WTC11 (cell line): ENCODE data around the gene MYH14. TPM values are rescaled to one million over a fixed set of nuclear protein-coding genes. Genes with fewer than 3 reads are reported as not detected.

Source experiments
- ATAC-seq: fragments of 200-7000 bp; cut with Tn5 transposase; 2 replicates; pipeline ENCODE4 v1.10.0; 2021; ENCODE audit warnings: mild to moderate bottlenecking, moderate library complexity
- CTCF ChIA-PET: fragments of 300-600 bp; sonication (Branson Sonifier 250); formaldehyde crosslinking; loops from one replicate; lab custom pipeline; 2021; ENCODE audit warnings: antibody characterized with exemption; lab: Charles Lee
- POLR2A ChIA-PET: fragments of 350-600 bp; sonication (Branson Sonifier 250); formaldehyde crosslinking; loops from one replicate; lab custom pipeline; 2021; ENCODE audit warnings: antibody characterized with exemption; lab: Charles Lee
- DNase-seq: peaks from one replicate; pipeline ENCODE4 v3.0.0; 2021; ENCODE audit warnings: low spot score
- H3K27ac Mint-ChIP-seq: 2 replicates; pipeline ENCODE4 v1.8.0; 2021; ENCODE audit warnings: mixed read lengths
- H3K27me3 Mint-ChIP-seq: 2 replicates; pipeline ENCODE4 v1.8.0; 2021; ENCODE audit warnings: low read depth, mild to moderate bottlenecking, moderate library complexity, mixed read lengths
- H3K36me3 Mint-ChIP-seq: 2 replicates; pipeline ENCODE4 v1.8.0; 2021; ENCODE audit warnings: mixed read lengths
- H3K4me1 Mint-ChIP-seq: 2 replicates; pipeline ENCODE4 v1.8.0; 2022; ENCODE audit warnings: mixed read lengths
- H3K4me3 Mint-ChIP-seq: 2 replicates; pipeline ENCODE4 v1.8.0; 2021; ENCODE audit warnings: mild to moderate bottlenecking, moderate library complexity, mixed read lengths
- H3K9me3 Mint-ChIP-seq: 2 replicates; pipeline ENCODE4 v1.8.0; 2021; ENCODE audit warnings: mixed read lengths
- CBFB ChIP-seq: sonication (generic); formaldehyde crosslinking; IDR thresholded peaks from 2 replicates; pipeline ENCODE4 v1.8.1; 2022; ENCODE audit warnings: mild to moderate bottlenecking, low read depth, missing genetic modification reagents
- ELF4 ChIP-seq: sonication (generic); formaldehyde crosslinking; IDR thresholded peaks from 2 replicates; pipeline ENCODE4 v1.8.1; 2022; ENCODE audit warnings: low read depth, mild to moderate bottlenecking, moderate library complexity, missing genetic modification reagents
- ERG ChIP-seq: fragments of 250-450 bp; sonication (Bioruptor Pico); IDR thresholded peaks from 2 replicates; pipeline ENCODE4 v1.8.0; 2021; ENCODE audit warnings: mild to moderate bottlenecking
- FOXJ3 ChIP-seq: sonication (generic); formaldehyde crosslinking; IDR thresholded peaks from 2 replicates; pipeline ENCODE4 v1.9.0; 2021; ENCODE audit warnings: missing genetic modification reagents, mild to moderate bottlenecking, borderline replicate concordance
- GABPB1 ChIP-seq: sonication (generic); formaldehyde crosslinking; IDR thresholded peaks from 2 replicates; pipeline ENCODE4 v1.8.1; 2023; ENCODE audit warnings: mild to moderate bottlenecking, missing genetic modification reagents
- GRHL2 ChIP-seq: fragments of 250-450 bp; sonication (Bioruptor Pico); IDR thresholded peaks from 2 replicates; pipeline ENCODE4 v1.8.0; 2022; ENCODE audit warnings: mild to moderate bottlenecking, moderate library complexity; ENCODE audit not compliant: insufficient replicate concordance, severe bottlenecking
- GTF2I ChIP-seq: fragments of 250-450 bp; sonication (Bioruptor Pico); conservative IDR thresholded peaks from 2 replicates; pipeline ENCODE4 v1.4.0; 2021; ENCODE audit warnings: mild to moderate bottlenecking
- HMGXB4 ChIP-seq: sonication (generic); formaldehyde crosslinking; IDR thresholded peaks from 2 replicates; pipeline ENCODE4 v1.8.1; 2023; ENCODE audit warnings: mild to moderate bottlenecking, moderate library complexity, missing genetic modification reagents
- MLX ChIP-seq: sonication (generic); formaldehyde crosslinking; IDR thresholded peaks from 2 replicates; pipeline ENCODE4 v1.8.1; 2023; ENCODE audit warnings: mild to moderate bottlenecking, missing genetic modification reagents, moderate library complexity
- NR1H2 ChIP-seq: sonication (generic); formaldehyde crosslinking; IDR thresholded peaks from 2 replicates; pipeline ENCODE4 v1.9.0; 2021; ENCODE audit warnings: mild to moderate bottlenecking, moderate library complexity, missing genetic modification reagents
- SP1 ChIP-seq: sonication (generic); formaldehyde crosslinking; conservative IDR thresholded peaks from 2 replicates; pipeline ENCODE4 v1.8.1; 2022; ENCODE audit warnings: missing genetic modification reagents
- ZMAT4 ChIP-seq: fragments of 250-450 bp; sonication (Bioruptor Pico); IDR thresholded peaks from 2 replicates; pipeline ENCODE4 v1.9.0; 2021; ENCODE audit warnings: mild to moderate bottlenecking
- ZNF232 ChIP-seq: sonication (generic); formaldehyde crosslinking; IDR thresholded peaks from 2 replicates; pipeline ENCODE4 v1.8.0; 2022; ENCODE audit warnings: mild to moderate bottlenecking, missing genetic modification reagents
- ZNF425 ChIP-seq: fragments of 250-450 bp; sonication (Bioruptor Pico); conservative IDR thresholded peaks from 2 replicates; pipeline ENCODE4 v1.9.0; 2021; ENCODE audit warnings: mild to moderate bottlenecking
- ZNF532 ChIP-seq: fragments of 250-450 bp; sonication (Bioruptor Pico); IDR thresholded peaks from 2 replicates; pipeline ENCODE4 v1.9.0; 2021; ENCODE audit warnings: mild to moderate bottlenecking, borderline replicate concordance
- total RNA-seq: library from RNA; stranded (reverse); gene quantifications from 3 replicates; pipeline ENCODE4 v1.2.3, GENCODE V29; 2021

The MYH14 gene
- total RNA-seq, 1 experiment from 2014 or later: 25.8 TPM

- Mint-ChIP-seq H3K9me3 (no peaks in the 10 kb centered on the region), H3K27ac (no peak overlapping the region), H3K4me1 (peaks cover 10% of the 10 kb centered on the region), H3K36me3 (0 out of 2 replicates have a peak, but pooled peaks cover under 1% of the 10 kb centered on the region), H3K27me3 (no peaks in the 10 kb centered on the region), H3K4me3 (no peak overlapping the region)
- ATAC-seq (no peak), DNase-seq (no peak)
- no peak for TF ChIP-seq FOXJ3 (CRISPR knock-in tag)
- no peak for TF ChIP-seq ZNF425
- TF ChIP-seq NR1H2 (CRISPR knock-in tag): no peak
- TF ChIP-seq ZNF232 (CRISPR knock-in tag): no peak
- TF ChIP-seq GTF2I: no peak
- TF ChIP-seq CBFB (CRISPR knock-in tag): no peak
- TF ChIP-seq ERG: no peak
- no peak for TF ChIP-seq GABPB1
- CTCF ChIA-PET: interaction anchor here (1.0 to 3.6 kb wide), 3 partner anchors 16 to 29 kb away, joined by 3 to 30 read pairs (median 16); partner anchors contain the start of gene MYH14
- POLR2A ChIA-PET: no interaction called here
These were observed 28.4 kb downstream of the MYH14 start for GRCh38 chr19:50231821-50232220.

GRCh38 chr19:50232600-50232999 is 29.2 kb downstream of the MYH14 start:
- Mint-ChIP-seq H3K27ac (no peak overlapping the region), H3K27me3 (no peaks in the 10 kb centered on the region), H3K9me3 (no peaks in the 10 kb centered on the region), H3K36me3 (0 out of 2 replicates have a peak, but pooled peaks cover 4% of the 10 kb centered on the region), H3K4me1 (peaks cover 12% of the 10 kb centered on the region), H3K4me3 (no peak overlapping the region)
- ATAC-seq (no peak), DNase-seq (no peak)
- CTCF ChIA-PET: interaction anchor here (2.8 kb wide), 1 partner anchor 85 kb away, joined by 13 read pairs; no protein-coding TSS in a partner anchor
- TF ChIP-seq GTF2I: 0 out of 2 replicates have a peak, but pooled peaks have one; percentile 17
- no peak for TF ChIP-seq ZNF532
- POLR2A ChIA-PET: interaction anchor here (0.6 kb wide), 1 partner anchor 491 kb away, joined by 4 read pairs; no protein-coding TSS in a partner anchor

- CTCF ChIA-PET: interaction anchor here (1.5 to 5.3 kb wide), 4 partner anchors 19 to 85 kb away, joined by 4 to 53 read pairs (median 13); no protein-coding TSS in a partner anchor
- Mint-ChIP-seq H3K4me1 (peaks cover 13% of the 10 kb centered on the region), H3K27ac (no peak overlapping the region), H3K9me3 (no peaks in the 10 kb centered on the region), H3K4me3 (no peak overlapping the region), H3K36me3 (0 out of 2 replicates have a peak, but pooled peaks cover 4% of the 10 kb centered on the region), H3K27me3 (no peaks in the 10 kb centered on the region)
- ATAC-seq (no peak), DNase-seq (no peak)
- POLR2A ChIA-PET: no interaction called here
- TF ChIP-seq GRHL2 (CRISPR knock-in tag) (no peak), ELF4 (no peak), MLX (CRISPR knock-in tag) (no peak), NR1H2 (CRISPR knock-in tag) (no peak), ZNF532 (no peak), SP1 (CRISPR knock-in tag) (no peak), HMGXB4 (no peak), ZMAT4 (CRISPR knock-in tag) (no peak)
These were observed 30.0 kb downstream of the MYH14 start for GRCh38 chr19:50233308-50233910.
